ENCODE measurements around the gene HAPSTR1. TPM values are rescaled to one million over a fixed set of nuclear protein-coding genes. Genes with fewer than 3 reads are reported as not detected.

The HAPSTR1 gene
- total RNA-seq, 1 donor from 2014 or later, result 70.5 TPM

Other genes with a start within 250 kb of the HAPSTR1 start
- 140 and 155 TPM in 2 replicates for gene CARHSP1, start 222.6 kb upstream of the HAPSTR1 start, total RNA-seq
- gene LITAFD, start 209.3 kb upstream of the HAPSTR1 start, total RNA-seq, result not detected in 2 replicates
- 70.2 and 73.2 TPM in 2 replicates for gene USP7, start 127.7 kb upstream of the HAPSTR1 start, total RNA-seq